Osteocyte (in vitro differentiated cells): ENCODE measurements around the gene ZG16B. TPM values are rescaled to one million over a fixed set of nuclear protein-coding genes. Genes with fewer than 3 reads are reported as not detected.

Experiments used
- DNase-seq: peaks from one replicate; pipeline ENCODE4 v3.0.0; 2021; ENCODE audit warnings: mixed read lengths; ENCODE audit not compliant: unreplicated experiment; ENCODE audit errors: extremely low spot score
- H3K27ac Mint-ChIP-seq: one replicate; pipeline ENCODE4 v1.8.0; 2021; ENCODE audit warnings: mild to moderate bottlenecking, mixed read lengths; ENCODE audit not compliant: unreplicated experiment
- H3K27me3 Mint-ChIP-seq: one replicate; pipeline ENCODE4 v1.8.0; 2021; ENCODE audit warnings: mixed read lengths; ENCODE audit not compliant: unreplicated experiment
- H3K36me3 Mint-ChIP-seq: one replicate; pipeline ENCODE4 v1.8.0; 2021; ENCODE audit warnings: mixed read lengths; ENCODE audit not compliant: unreplicated experiment
- H3K4me1 Mint-ChIP-seq: one replicate; pipeline ENCODE4 v1.8.0; 2021; ENCODE audit warnings: mixed read lengths; ENCODE audit not compliant: unreplicated experiment
- H3K4me3 Mint-ChIP-seq: one replicate; pipeline ENCODE4 v1.8.0; 2021; ENCODE audit warnings: mild to moderate bottlenecking, moderate library complexity, mixed read lengths; ENCODE audit not compliant: unreplicated experiment
- H3K9me3 Mint-ChIP-seq: one replicate; pipeline ENCODE4 v1.8.0; 2021; ENCODE audit warnings: mixed read lengths; ENCODE audit not compliant: unreplicated experiment
- CTCF ChIP-seq: fragments of 200-600 bp; sonication (generic); IDR thresholded peaks from 2 replicates; pipeline ENCODE4 v1.5.0; 2021; ENCODE audit warnings: antibody characterized with exemption, mild to moderate bottlenecking, moderate library complexity
- total RNA-seq: library from RNA; stranded (reverse); gene quantifications from 2 replicates; pipeline ENCODE4 v1.2.1, GENCODE V29; 2021

ZG16B gene
- total RNA-seq, 1 donor from 2014 or later, result not detected

- H3K27ac Mint-ChIP-seq, result no peak overlapping the region
- peaks cover 6% of the 10 kb centered on the region for H3K9me3 Mint-ChIP-seq
- DNase-seq, result no peak
- peaks cover 8% of the 10 kb centered on the region for H3K4me1 Mint-ChIP-seq
- H3K36me3 Mint-ChIP-seq, result no peaks in the 10 kb centered on the region
- peaks cover 35% of the 10 kb centered on the region for H3K27me3 Mint-ChIP-seq
- no peak overlapping the region for H3K4me3 Mint-ChIP-seq
- TF ChIP-seq CTCF, result no peak
Observed at GRCh38 chr16:2865651-2866050, 35.5 kb downstream of the ZG16B start.

GRCh38 chr16:2866431-2866830 is 36.3 kb downstream of the ZG16B start:
- Mint-ChIP-seq H3K36me3 (no peaks in the 10 kb centered on the region), H3K4me1 (peaks cover 8% of the 10 kb centered on the region), H3K4me3 (no peak overlapping the region), H3K27ac (no peak overlapping the region), H3K27me3 (peaks cover 37% of the 10 kb centered on the region), H3K9me3 (peaks cover 1% of the 10 kb centered on the region)
- no peak for TF ChIP-seq CTCF
- DNase-seq, result no peak

GRCh38 chr16:2867661-2867986 is 37.5 kb downstream of the ZG16B start:
- H3K9me3 Mint-ChIP-seq, result no peaks in the 10 kb centered on the region
- no peaks in the 10 kb centered on the region for H3K36me3 Mint-ChIP-seq
- H3K27ac Mint-ChIP-seq, result peak overlapping the region; percentile 95
- peak overlapping the region; percentile 89 for H3K4me3 Mint-ChIP-seq
- no peak for DNase-seq
- peaks cover 41% of the 10 kb centered on the region for H3K27me3 Mint-ChIP-seq
- TF ChIP-seq CTCF, result no peak
- peaks cover 8% of the 10 kb centered on the region for H3K4me1 Mint-ChIP-seq

- peak overlapping the region; percentile 95 for H3K27ac Mint-ChIP-seq
- peak overlapping the region; percentile 89 for H3K4me3 Mint-ChIP-seq
- H3K27me3 Mint-ChIP-seq, result peaks cover 41% of the 10 kb centered on the region
- peak; percentile 99 for TF ChIP-seq CTCF
- peaks cover 8% of the 10 kb centered on the region for H3K4me1 Mint-ChIP-seq
- no peaks in the 10 kb centered on the region for H3K36me3 Mint-ChIP-seq
- peak; percentile 99 for DNase-seq
- H3K9me3 Mint-ChIP-seq, result no peaks in the 10 kb centered on the region
Observed at GRCh38 chr16:2867987-2868789, 38.1 kb downstream of the ZG16B start.

- peaks cover 12% of the 10 kb centered on the region for H3K4me1 Mint-ChIP-seq
Observed at GRCh38 chr16:2871926-2872325, 41.8 kb downstream of the ZG16B start.

More at GRCh38 chr16:2871926-2872325, 41.8 kb downstream of the ZG16B start:
- Mint-ChIP-seq H3K4me3 (no peak overlapping the region), H3K36me3 (no peaks in the 10 kb centered on the region), H3K27me3 (peaks cover 17% of the 10 kb centered on the region), H3K9me3 (no peaks in the 10 kb centered on the region), H3K27ac (no peak overlapping the region)
- no peak for DNase-seq
- no peak for TF ChIP-seq CTCF
